Measurements from ENCODE around the gene UNC50.

GRCh38 chr2:98580656-98581284 lies 27.6 kb upstream of the UNC50 start:
- TF ChIP-seq CTCF (IDR thresholded peaks at IDR 0.05) (no peak), POLR2A (IDR thresholded peaks at IDR 0.05) (no peak)
